Tracheal epithelial cell (primary cell): ENCODE results near the gene DNASE2. TPM values are rescaled to one million over a fixed set of nuclear protein-coding genes. Genes with fewer than 3 reads are reported as not detected.

Experiments
- total RNA-seq: library from RNA; depleted of rRNA; stranded (reverse); fragments of >200 nt; gene quantifications from 2 replicates; pipeline ENCODE4 v1.2.1, GENCODE V29; 2014

Gene DNASE2
- 25.8 and 48.2 TPM in 2 replicates for total RNA-seq

GRCh38 chr19:12881172-12881808 is at the start of gene DNASE2:
Gene DNASE2, minus strand, starts transcription at chr19:12881449. Its CDS starts 74 bp downstream, at chr19:12881375.

GRCh38 chr19:12890787-12891552 is 9.7 kb upstream of the DNASE2 start, which contains the start of gene GCDH:
Gene GCDH, plus strand, starts transcription at chr19:12891160. Its CDS starts 145 bp downstream, at chr19:12891305.

GRCh38 chr19:12886969-12887747 is 5.9 kb upstream of the DNASE2 start, which contains the start of gene KLF1:
Gene KLF1, minus strand, starts transcription at chr19:12887201. Its CDS starts 61 bp downstream, at chr19:12887140.

GRCh38 chr19:12838182-12838885 is 42.9 kb downstream of the DNASE2 start, which contains the start of gene MAST1:
Gene MAST1, plus strand, starts transcription at chr19:12838515. Its CDS starts 58 bp downstream, at chr19:12838573.

GRCh38 chr19:12834566-12834943 is 46.7 kb downstream of the DNASE2 start, which contains the start of gene RTBDN:
Gene RTBDN, minus strand, starts transcription at chr19:12834579. Its CDS starts 4,600 bp downstream, at chr19:12829979.

Other genes starting within 250 kb of the DNASE2 start
- gene MAN2B1, start 214.7 kb downstream of the DNASE2 start, total RNA-seq: 42.8 and 58.8 TPM in 2 replicates
- 6.3 and 11.7 TPM in 2 replicates for gene WDR83, start 214.6 kb downstream of the DNASE2 start, total RNA-seq
- gene DHPS, start 199.6 kb downstream of the DNASE2 start, total RNA-seq: 63.4 and 72.7 TPM in 2 replicates
- not detected in 2 replicates for gene GNG14, start 193.5 kb downstream of the DNASE2 start, total RNA-seq
- gene FBXW9, start 184.8 kb downstream of the DNASE2 start, total RNA-seq: 8.2 and 8.7 TPM in 2 replicates
- gene TNPO2, start 157.5 kb downstream of the DNASE2 start, total RNA-seq: 28.4 and 29.4 TPM in 2 replicates
- 110 and 143 TPM in 2 replicates for gene TRIR, start 146.8 kb downstream of the DNASE2 start, total RNA-seq
- 72.9 and 77.6 TPM in 2 replicates for gene GET3, start 144.0 kb downstream of the DNASE2 start, total RNA-seq
- not detected in 2 replicates for gene BEST2, start 129.7 kb downstream of the DNASE2 start, total RNA-seq
- gene HOOK2, start 105.9 kb downstream of the DNASE2 start, total RNA-seq: 40.9 and 52.3 TPM in 2 replicates
- gene JUNB, start 90.0 kb downstream of the DNASE2 start, total RNA-seq: 221 and 311 TPM in 2 replicates
- gene PRDX2, start 79.6 kb downstream of the DNASE2 start, total RNA-seq: 178 and 246 TPM in 2 replicates
- not detected in 2 replicates for gene THSD8, start 79.4 kb downstream of the DNASE2 start, total RNA-seq
- gene RNASEH2A, start 74.9 kb downstream of the DNASE2 start, total RNA-seq: 9.2 and 14.7 TPM in 2 replicates
- not detected in 2 replicates for gene RTBDN, start 46.9 kb downstream of the DNASE2 start, total RNA-seq
- 0.43 and 1.4 TPM in 2 replicates for gene MAST1, start 42.9 kb downstream of the DNASE2 start, total RNA-seq
- 0.24 TPM in 1 of 2 replicates, not detected in the other for gene KLF1, start 5.8 kb upstream of the DNASE2 start, total RNA-seq
- gene GCDH, start 9.7 kb upstream of the DNASE2 start, total RNA-seq: 21.5 and 28.9 TPM in 2 replicates
- not detected in 2 replicates for gene SYCE2, start 37.8 kb upstream of the DNASE2 start, total RNA-seq
- 77.2 and 78.3 TPM in 2 replicates for gene FARSA, start 52.3 kb upstream of the DNASE2 start, total RNA-seq
- 522 and 1,123 TPM in 2 replicates for gene CALR, start 57.2 kb upstream of the DNASE2 start, total RNA-seq
- gene RAD23A, start 64.4 kb upstream of the DNASE2 start, total RNA-seq: 71.6 and 126 TPM in 2 replicates
- 16.8 and 22.9 TPM in 2 replicates for gene GADD45GIP1, start 75.8 kb upstream of the DNASE2 start, total RNA-seq
- gene DAND5, start 88.1 kb upstream of the DNASE2 start, total RNA-seq: 0.24 TPM in 1 of 2 replicates, not detected in the other
- 8.7 and 16.6 TPM in 2 replicates for gene NFIX, start 114.0 kb upstream of the DNASE2 start, total RNA-seq
- 0.72 and 4.3 TPM in 2 replicates for gene LYL1, start 221.4 kb upstream of the DNASE2 start, total RNA-seq
- gene TRMT1, start 235.3 kb upstream of the DNASE2 start, total RNA-seq: 76.9 and 79.5 TPM in 2 replicates
- gene NACC1, start 236.8 kb upstream of the DNASE2 start, total RNA-seq: 37.1 and 43.1 TPM in 2 replicates